Measurements from ENCODE around the gene GALNTL6. TPM values are rescaled to one million over a fixed set of nuclear protein-coding genes. Genes with fewer than 3 reads are reported as not detected.

GALNTL6 gene
- total and polyA plus RNA-seq, 9 of the 15 experiments (the other 6 are each of a cell fraction or from before 2014, with no cell fraction given), result 0.18 to 0.50 (median 0.29) TPM

DNA sequence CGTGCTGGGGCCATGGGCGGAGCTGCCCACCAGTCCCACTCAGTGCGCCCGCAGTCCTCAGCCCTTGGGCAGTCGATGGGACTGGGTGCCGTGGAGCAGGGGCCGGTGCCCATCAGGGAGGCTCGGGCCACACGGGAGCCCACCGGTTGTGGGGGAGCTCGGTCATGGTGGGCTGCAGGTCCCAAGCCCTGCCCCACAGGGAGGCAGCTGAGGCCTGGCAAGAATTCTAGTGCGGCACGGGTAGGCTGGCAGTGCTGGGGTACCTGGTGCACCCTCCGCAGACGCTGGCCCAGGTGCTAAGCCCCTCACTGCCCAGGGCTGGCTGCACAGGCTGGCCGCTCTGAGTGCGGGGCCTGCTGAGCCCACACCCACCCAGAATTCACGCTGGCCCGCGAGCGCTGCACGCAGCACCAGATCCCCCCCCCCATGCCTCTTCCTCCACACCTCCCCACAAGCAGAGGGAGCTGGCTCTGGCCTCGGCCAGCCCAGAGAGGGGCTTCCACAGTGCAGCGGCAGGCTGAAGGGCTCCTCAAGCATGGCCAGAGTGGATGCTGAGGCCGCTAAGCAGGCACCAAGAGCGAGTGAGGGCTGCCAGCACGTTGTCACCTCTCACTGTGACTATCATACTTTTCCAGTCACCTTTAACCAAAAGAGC, 564.4 kb downstream of the GALNTL6 start (continued):
- TF ChIP-seq, protein P1, sequence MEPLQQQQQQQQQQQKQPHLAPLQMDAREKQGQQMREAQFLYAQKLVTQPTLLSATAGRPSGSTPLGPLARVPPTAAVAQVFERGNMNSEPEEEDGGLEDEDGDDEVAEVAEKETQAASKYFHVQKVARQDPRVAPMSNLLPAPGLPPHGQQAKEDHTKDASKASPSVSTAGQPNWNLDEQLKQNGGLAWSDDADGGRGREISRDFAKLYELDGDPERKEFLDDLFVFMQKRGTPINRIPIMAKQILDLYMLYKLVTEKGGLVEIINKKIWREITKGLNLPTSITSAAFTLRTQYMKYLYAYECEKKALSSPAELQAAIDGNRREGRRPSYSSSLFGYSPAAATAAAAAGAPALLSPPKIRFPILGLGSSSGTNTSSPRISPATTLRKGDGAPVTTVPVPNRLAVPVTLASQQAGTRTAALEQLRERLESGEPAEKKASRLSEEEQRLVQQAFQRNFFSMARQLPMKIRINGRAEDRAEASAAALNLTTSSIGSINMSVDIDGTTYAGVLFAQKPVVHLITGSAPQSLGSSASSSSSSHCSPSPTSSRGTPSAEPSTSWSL (CRISPR knock-in tag; IDR thresholded peaks at IDR 0.05; ENCODE audit: borderline replicate concordance), result no peak
- TF ChIP-seq SMARCB1 (IDR thresholded peaks at IDR 0.05; ENCODE audit: insufficient read length, low read depth), result no peak
- TF ChIP-seq, protein P2, sequence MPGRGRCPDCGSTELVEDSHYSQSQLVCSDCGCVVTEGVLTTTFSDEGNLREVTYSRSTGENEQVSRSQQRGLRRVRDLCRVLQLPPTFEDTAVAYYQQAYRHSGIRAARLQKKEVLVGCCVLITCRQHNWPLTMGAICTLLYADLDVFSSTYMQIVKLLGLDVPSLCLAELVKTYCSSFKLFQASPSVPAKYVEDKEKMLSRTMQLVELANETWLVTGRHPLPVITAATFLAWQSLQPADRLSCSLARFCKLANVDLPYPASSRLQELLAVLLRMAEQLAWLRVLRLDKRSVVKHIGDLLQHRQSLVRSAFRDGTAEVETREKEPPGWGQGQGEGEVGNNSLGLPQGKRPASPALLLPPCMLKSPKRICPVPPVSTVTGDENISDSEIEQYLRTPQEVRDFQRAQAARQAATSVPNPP (IDR thresholded peaks at IDR 0.05; ENCODE audit: borderline replicate concordance, insufficient read depth, insufficient read length), result no peak

DNA sequence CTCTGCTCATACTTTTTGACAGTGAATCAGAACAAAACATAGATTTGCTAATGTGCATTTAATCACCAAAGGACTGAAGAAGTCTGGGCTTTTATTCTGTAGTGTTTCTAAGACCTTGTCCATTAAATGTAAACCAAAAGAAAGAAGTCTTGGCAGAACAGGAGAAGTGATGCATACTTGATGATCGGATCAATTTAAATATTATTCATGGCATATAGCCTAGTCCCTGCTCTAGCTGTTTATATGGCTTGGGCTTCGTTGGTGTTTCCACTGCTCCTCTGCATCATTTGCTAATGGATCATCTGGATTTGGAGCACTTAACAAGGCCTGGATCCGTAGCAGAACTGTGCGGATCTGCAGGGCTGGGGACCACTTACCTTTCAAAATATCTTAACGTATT, 566.6 kb downstream of the GALNTL6 start:
- Histone ChIP-seq H3K36me3 (ENCODE audit: control insufficient read depth, insufficient read depth, low read length) (no peaks in the 10 kb centered on the region), H3K79me2 (ENCODE audit: control insufficient read depth, insufficient read depth, low read length) (no peaks in the 10 kb centered on the region), H3K27me3 (ENCODE audit: control insufficient read depth in 2 of 2, insufficient read depth in 2 of 2, low read length in 2 of 2) (no peaks in the 10 kb centered on the region), H3K9ac (ENCODE audit: insufficient read depth in 1 of 2, low read depth in 2 of 2, low read length in 2 of 2) (no peak overlapping the region), H3K9me3 (replicated peaks; ENCODE audit: control insufficient read depth, insufficient read depth, low read depth, low read length) (no peaks in the 10 kb centered on the region), H3K4me3 (no peak overlapping the region), H2AFZ (ENCODE audit: low read depth, low read length) (no peak overlapping the region), H4K20me1 (replicated peaks; ENCODE audit: control insufficient read depth, insufficient read depth, low read length) (no peaks in the 10 kb centered on the region), H3K4me2 (ENCODE audit: insufficient read depth, low read length) (no peak overlapping the region), H3K27ac (ENCODE audit: extremely low read depth, low read depth, low read length) (no peak overlapping the region), H3K9me1 (ENCODE audit: control insufficient read depth, insufficient read depth, low read length) (no peaks in the 10 kb centered on the region), H3K4me1 (replicated peaks in 1 of 2; ENCODE audit: control insufficient read depth in 2 of 2, insufficient read depth in 2 of 2, low read length in 2 of 2) (no peaks in the 10 kb centered on the region)
- no TSS peak for BruUV-seq (replicated peaks)
- WGBS (ENCODE audit: insufficient coverage, low coverage, missing lambda C conversion rate), result 5% methylated on average over 5 of the region's 5 CpGs
- FAIRE-seq (no peak), ATAC-seq (no peak), DNase-seq (ENCODE audit: extremely low read depth in 1 of 4, low spot score in 3 of 4) (no peak)
- POLR2A ChIA-PET, result no interaction called here
- CTCF ChIA-PET (ENCODE audit: low intra/inter-chr PET ratio), result no interaction called here
- in situ Hi-C loops (cut with MboI) (no loop called here), intact Hi-C loops (cut with micrococcal nuclease) (no loop called here)
- TF ChIP-seq ZNF143 (CRISPR knock-in tag; IDR thresholded peaks at IDR 0.05) (no peak), ELF1 (tag; IDR thresholded peaks at IDR 0.05) (no peak), ZNF12 (CRISPR knock-in tag; IDR thresholded peaks at IDR 0.05) (no peak), SPI1 (IDR thresholded peaks at IDR 0.05; ENCODE audit: borderline replicate concordance, low read depth, low read length) (no peak), ZFX (CRISPR knock-in tag; IDR thresholded peaks at IDR 0.05) (no peak), TOE1 (IDR thresholded peaks at IDR 0.05; ENCODE audit: borderline replicate concordance) (no peak), TOE1 (CRISPR knock-in tag; IDR thresholded peaks at IDR 0.05; ENCODE audit: borderline replicate concordance, low read depth) (no peak), SRSF1 (IDR thresholded peaks at IDR 0.05; ENCODE audit: low read depth, low read length) (no peak), PHF8 (IDR thresholded peaks at IDR 0.05; ENCODE audit: borderline replicate concordance, low read length) (no peak)
- TF ChIP-seq, protein P3, sequence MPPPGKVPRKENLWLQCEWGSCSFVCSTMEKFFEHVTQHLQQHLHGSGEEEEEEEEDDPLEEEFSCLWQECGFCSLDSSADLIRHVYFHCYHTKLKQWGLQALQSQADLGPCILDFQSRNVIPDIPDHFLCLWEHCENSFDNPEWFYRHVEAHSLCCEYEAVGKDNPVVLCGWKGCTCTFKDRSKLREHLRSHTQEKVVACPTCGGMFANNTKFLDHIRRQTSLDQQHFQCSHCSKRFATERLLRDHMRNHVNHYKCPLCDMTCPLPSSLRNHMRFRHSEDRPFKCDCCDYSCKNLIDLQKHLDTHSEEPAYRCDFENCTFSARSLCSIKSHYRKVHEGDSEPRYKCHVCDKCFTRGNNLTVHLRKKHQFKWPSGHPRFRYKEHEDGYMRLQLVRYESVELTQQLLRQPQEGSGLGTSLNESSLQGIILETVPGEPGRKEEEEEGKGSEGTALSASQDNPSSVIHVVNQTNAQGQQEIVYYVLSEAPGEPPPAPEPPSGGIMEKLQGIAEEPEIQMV (tag; conservative IDR thresholded peaks at IDR 0.05; ENCODE audit: low read depth), result no peak

Measured in K562 (cell line).